GM06990 (cell line): ENCODE data around the gene HCFC2.
A peak's percentile ranks its signal among the peaks of the same experiment; 100 is the strongest.

Experiments
- DNase-seq: peaks from one replicate; pipeline ENCODE4 v3.0.0-alpha.2; 2011; ENCODE audit not compliant: insufficient read length; ENCODE audit errors: extremely low read depth
- H3K27me3 ChIP-seq: replicated peaks from 2 replicates; pipeline ENCODE4 v1.6.0; 2011; ENCODE audit warnings: low read length; ENCODE audit not compliant: control insufficient read depth, insufficient read depth
- H3K36me3 ChIP-seq: 2 replicates; pipeline ENCODE4 v1.5.1; 2011; ENCODE audit warnings: low read length; ENCODE audit not compliant: control insufficient read depth, insufficient read depth
- H3K4me3 ChIP-seq: replicated peaks from 2 replicates; pipeline ENCODE4 v1.5.1; 2011; ENCODE audit warnings: low read depth, mild to moderate bottlenecking, control low read depth, low read length
- CTCF ChIP-seq: IDR thresholded peaks from 2 replicates; pipeline ENCODE4 v1.5.1; 2011; ENCODE audit warnings: low read length, control low read depth, mild to moderate bottlenecking, inconsistent platforms; ENCODE audit not compliant: insufficient read depth, poor library complexity, severe bottlenecking

Gene HCFC2

GRCh38 chr12:104136577-104136976 is 72.2 kb downstream of the HCFC2 start:
- no peak for DNase-seq
- H3K36me3 ChIP-seq: peaks cover 6% of the 10 kb centered on the region
- no peaks in the 10 kb centered on the region; the same call in 1 of the 2 replicates for H3K27me3 ChIP-seq
- no peak for TF ChIP-seq CTCF
- H3K4me3 ChIP-seq: peak overlapping the region; percentile 90

DNA sequence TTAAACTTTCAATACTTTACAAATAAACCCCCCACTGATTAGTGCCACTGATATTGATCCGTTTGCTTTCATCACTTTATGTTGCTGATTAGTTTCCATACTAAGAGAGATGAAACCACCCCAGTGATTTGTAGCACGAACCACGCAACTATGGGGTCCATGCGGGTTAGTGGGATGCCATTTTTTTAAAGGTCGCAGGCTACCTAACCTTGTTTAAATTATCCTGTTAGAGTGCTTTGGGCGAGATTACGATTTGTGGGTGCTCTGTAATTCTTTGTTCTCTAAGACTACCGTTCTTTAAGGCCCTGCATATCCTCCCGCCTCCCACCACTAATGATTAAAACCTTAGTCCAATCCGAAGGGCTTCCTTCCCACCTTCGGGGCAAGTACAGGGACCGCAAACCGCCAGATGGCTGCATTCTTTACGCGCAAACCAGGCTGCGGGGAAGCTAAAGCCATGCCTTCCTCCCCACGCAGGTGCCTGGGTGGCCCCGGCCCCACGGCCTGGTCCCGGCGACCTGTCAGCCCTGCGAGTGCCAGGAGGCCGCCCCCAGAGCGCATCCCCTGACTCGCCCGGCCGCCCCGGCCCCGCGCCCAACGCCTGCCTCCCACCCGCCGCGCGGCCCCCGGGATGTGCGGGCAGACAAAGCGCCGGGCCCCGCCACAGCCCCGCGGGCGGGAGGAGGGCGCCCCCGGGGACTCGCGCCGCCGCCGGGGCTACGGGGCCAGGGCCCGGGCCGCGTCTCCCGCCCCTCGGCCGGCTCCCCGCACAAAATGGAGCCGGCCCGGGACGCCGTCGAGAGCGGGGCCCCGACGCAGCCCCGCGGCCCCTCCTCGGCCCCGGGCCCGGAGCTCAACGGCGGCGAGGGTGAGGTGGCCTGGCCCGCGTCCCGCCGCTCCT is 72.9 kb downstream of the HCFC2 start:
- Histone ChIP-seq H3K4me3 (peak overlapping the region; percentile 90), H3K36me3 (peaks cover 4% of the 10 kb centered on the region), H3K27me3 (no peaks in the 10 kb centered on the region; the same call in 1 of the 2 replicates)
- DNase-seq: peak; percentile 62
- no peak for TF ChIP-seq CTCF

- peak; percentile 89 for DNase-seq
Observed at GRCh38 chr12:104137902-104138796, 73.8 kb downstream of the HCFC2 start, which contains the start of gene NFYB. Gene NFYB (minus strand): TSS chr12:104138210. CDS start chr12:104135453, 2,757 bp downstream.

GRCh38 chr12:104138797-104139152 is 74.4 kb downstream of the HCFC2 start:
- Histone ChIP-seq H3K36me3 (no peaks in the 10 kb centered on the region), H3K4me3 (no peak overlapping the region), H3K27me3 (no peaks in the 10 kb centered on the region; the same call in 1 of the 2 replicates)
- no peak for TF ChIP-seq CTCF
- no peak for DNase-seq

More at GRCh38 chr12:104137902-104138796, 73.8 kb downstream of the HCFC2 start, which contains the start of gene NFYB:
- Histone ChIP-seq H3K4me3 (peak within 1 kb of the TSS; percentile 90), H3K27me3 (no peaks in the 10 kb centered on the region; the same call in 1 of the 2 replicates), H3K36me3 (peaks cover 2% of the 10 kb centered on the region)
- TF ChIP-seq CTCF: no peak

DNA sequence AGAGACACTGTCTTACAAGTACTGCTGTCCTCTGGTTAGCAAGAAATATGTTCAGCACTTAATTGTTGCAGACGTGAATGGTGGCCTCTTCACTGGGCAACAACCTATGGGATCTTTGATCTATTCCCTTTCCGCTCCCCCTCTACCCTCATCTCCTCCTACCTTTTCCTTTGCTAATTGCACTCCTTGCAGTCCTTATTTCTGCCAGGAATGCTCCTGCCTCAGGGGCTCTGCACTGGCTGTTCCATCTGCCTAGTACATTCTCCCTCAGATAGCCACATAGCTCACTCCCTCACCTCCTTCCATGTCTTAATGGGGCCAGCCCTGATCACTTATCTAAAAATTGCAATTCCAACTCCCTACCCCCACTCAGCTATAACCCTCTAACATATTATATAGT is 78.2 kb downstream of the HCFC2 start:
- Histone ChIP-seq H3K4me3 (no peak overlapping the region), H3K36me3 (no peaks in the 10 kb centered on the region), H3K27me3 (no peaks in the 10 kb centered on the region; the same call in 1 of the 2 replicates)
- DNase-seq: no peak
- no peak for TF ChIP-seq CTCF
